Mesothelial cell of epicardium (in vitro differentiated cells): ENCODE data around the gene RABEP1. TPM values are rescaled to one million over a fixed set of nuclear protein-coding genes. Genes with fewer than 3 reads are reported as not detected.
A peak's percentile ranks its signal among the peaks of the same experiment; 100 is the strongest.

Source experiments
- DNase-seq, 2 experiments: peaks; one replicate each; pipeline ENCODE4 v3.0.0; 2021; ENCODE audit warnings: low spot score in 2 of 2; ENCODE audit not compliant: unreplicated experiment in 2 of 2
- H3K27ac Mint-ChIP-seq: 2 replicates; pipeline ENCODE4 v1.8.0; 2021; ENCODE audit warnings: mixed read lengths
- H3K27me3 Mint-ChIP-seq: 2 replicates; pipeline ENCODE4 v1.8.0; 2021; ENCODE audit warnings: low read depth, mixed read lengths
- H3K36me3 Mint-ChIP-seq: 2 replicates; pipeline ENCODE4 v1.8.0; 2021; ENCODE audit warnings: mixed read lengths
- H3K4me1 Mint-ChIP-seq: 2 replicates; pipeline ENCODE4 v1.8.0; 2021; ENCODE audit warnings: mixed read lengths
- H3K4me3 Mint-ChIP-seq: 2 replicates; pipeline ENCODE4 v1.8.0; 2021; ENCODE audit warnings: mild to moderate bottlenecking, moderate library complexity, mixed read lengths
- H3K9me3 Mint-ChIP-seq: 2 replicates; pipeline ENCODE4 v1.8.0; 2021; ENCODE audit warnings: mixed read lengths
- CTCF ChIP-seq: fragments of 200-600 bp; sonication (generic); IDR thresholded peaks from one replicate; pipeline ENCODE4 v1.5.0; 2021; ENCODE audit warnings: antibody characterized with exemption; ENCODE audit not compliant: unreplicated experiment
- total RNA-seq: library from RNA; stranded (reverse); gene quantifications from 3 replicates; pipeline ENCODE4 v1.2.1, GENCODE V29; 2021

The RABEP1 gene
- total RNA-seq, 1 donor from 2014 or later = 50.9 TPM

GRCh38 chr17:5408186-5408585 is 126.1 kb downstream of the RABEP1 start:
- H3K4me3 Mint-ChIP-seq = no peak overlapping the region
- H3K9me3 Mint-ChIP-seq = no peaks in the 10 kb centered on the region
- H3K4me1 Mint-ChIP-seq = no peaks in the 10 kb centered on the region
- DNase-seq = no peak
- H3K27me3 Mint-ChIP-seq = no peaks in the 10 kb centered on the region
- no peak for TF ChIP-seq CTCF
- no peak overlapping the region for H3K27ac Mint-ChIP-seq
- peaks cover 31% of the 10 kb centered on the region for H3K36me3 Mint-ChIP-seq

DNA sequence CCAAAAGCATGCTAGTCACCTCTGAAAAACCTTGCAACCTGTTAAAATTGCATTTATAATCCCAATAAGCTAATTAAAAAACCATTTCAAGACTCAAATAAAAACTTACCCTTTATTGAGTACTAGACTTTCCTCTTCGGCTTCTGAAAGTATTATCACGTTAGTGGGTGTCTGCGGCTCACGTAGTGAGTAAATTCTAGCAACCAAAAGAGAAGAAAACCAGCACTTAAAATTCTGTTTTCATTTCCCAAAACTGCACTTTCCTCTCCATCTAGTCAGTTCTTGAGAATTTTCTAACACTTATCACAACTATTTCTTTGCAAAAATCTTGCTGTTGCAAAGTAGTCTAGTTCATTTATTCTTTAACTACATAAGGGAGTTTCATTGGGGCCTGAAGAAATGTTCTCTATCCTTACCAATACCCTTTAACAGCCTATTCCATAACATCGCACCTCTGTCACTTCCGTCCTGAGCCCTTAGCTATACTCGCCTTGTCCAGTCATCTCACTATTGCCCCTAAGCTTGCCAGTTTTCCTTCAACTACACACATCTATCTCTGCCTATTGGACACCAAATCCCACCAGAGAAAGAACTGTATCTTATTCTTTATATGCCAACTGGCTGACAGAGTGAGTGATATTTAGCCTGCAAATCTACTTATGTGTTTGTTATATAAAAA is 128.6 kb downstream of the RABEP1 start:
- TF ChIP-seq CTCF = no peak
- Mint-ChIP-seq H3K4me3 (no peak overlapping the region), H3K36me3 (peaks cover 31% of the 10 kb centered on the region), H3K27ac (no peak overlapping the region), H3K27me3 (no peaks in the 10 kb centered on the region), H3K4me1 (no peaks in the 10 kb centered on the region), H3K9me3 (no peaks in the 10 kb centered on the region)
- DNase-seq = no peak

DNA sequence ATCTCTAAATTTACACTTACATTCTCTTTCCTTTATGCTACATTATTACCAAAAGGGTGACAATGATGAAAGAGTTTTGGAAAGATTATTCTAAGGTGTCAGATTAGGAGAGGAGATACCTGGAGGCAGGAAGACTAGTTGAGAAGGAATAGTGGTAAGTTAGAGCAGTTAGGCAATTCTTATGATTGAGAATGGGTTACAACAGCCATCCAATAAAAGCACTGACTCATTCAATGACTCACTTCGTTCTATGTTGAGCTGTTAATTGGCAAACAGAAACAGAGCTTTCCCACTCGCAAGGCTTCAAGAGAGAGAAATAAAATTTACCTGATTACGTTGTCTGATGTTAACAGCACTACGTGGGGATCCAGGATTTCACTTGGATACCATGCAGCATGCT is 131.6 kb downstream of the RABEP1 start:
- H3K4me3 Mint-ChIP-seq = no peak overlapping the region
- no peak for DNase-seq
- no peak overlapping the region for H3K27ac Mint-ChIP-seq
- TF ChIP-seq CTCF = no peak
- H3K9me3 Mint-ChIP-seq = no peaks in the 10 kb centered on the region
- no peaks in the 10 kb centered on the region for H3K27me3 Mint-ChIP-seq
- peaks cover 9% of the 10 kb centered on the region for H3K4me1 Mint-ChIP-seq
- peaks cover 31% of the 10 kb centered on the region for H3K36me3 Mint-ChIP-seq

- no peaks in the 10 kb centered on the region for H3K27me3 Mint-ChIP-seq
- TF ChIP-seq CTCF = no peak
- peak overlapping the region; percentile 28 for H3K4me3 Mint-ChIP-seq
- H3K9me3 Mint-ChIP-seq = no peaks in the 10 kb centered on the region
- H3K4me1 Mint-ChIP-seq = peaks cover 29% of the 10 kb centered on the region
- peak overlapping the region; percentile 59 for H3K27ac Mint-ChIP-seq
- DNase-seq = no peak
- H3K36me3 Mint-ChIP-seq = peaks cover 13% of the 10 kb centered on the region
Measured at GRCh38 chr17:5416901-5417300, 134.8 kb downstream of the RABEP1 start.

DNA sequence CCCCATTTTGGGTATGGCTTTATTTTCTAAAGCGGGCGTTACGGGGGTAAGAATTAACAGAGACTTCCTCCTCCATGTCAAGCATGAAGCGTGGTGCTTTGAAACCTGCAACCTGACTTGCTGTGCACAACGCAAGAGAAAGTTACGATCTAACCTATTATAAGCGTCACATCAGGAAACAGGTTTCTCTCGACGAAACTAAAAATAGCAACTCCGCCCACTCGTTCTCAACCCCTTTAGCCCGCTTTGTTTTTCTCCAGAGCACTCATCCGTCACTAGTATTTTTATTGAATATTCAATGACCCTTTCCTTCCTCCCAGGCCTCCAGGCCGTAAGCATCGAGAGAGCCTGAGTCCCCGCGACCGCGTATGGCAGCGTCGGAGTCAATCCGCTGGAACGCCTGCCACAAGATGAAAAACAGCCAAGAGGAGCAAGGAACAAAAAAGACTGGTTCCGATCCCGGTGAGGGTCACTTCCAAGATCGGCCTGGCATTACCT is 136.8 kb downstream of the RABEP1 start:
- TF ChIP-seq CTCF = no peak
- peaks cover 30% of the 10 kb centered on the region for H3K4me1 Mint-ChIP-seq
- H3K4me3 Mint-ChIP-seq = peak overlapping the region; percentile 100
- no peaks in the 10 kb centered on the region for H3K9me3 Mint-ChIP-seq
- peak overlapping the region; percentile 100 for H3K27ac Mint-ChIP-seq
- peaks cover 9% of the 10 kb centered on the region for H3K36me3 Mint-ChIP-seq
- no peaks in the 10 kb centered on the region for H3K27me3 Mint-ChIP-seq
- DNase-seq = peak in 1 of 2 experiments; percentile 25
